Middle frontal gyrus (tissue), 1 donor: ENCODE results near the gene BCDIN3D.

ENCODE experiments used
- DNase-seq: peaks from one replicate; pipeline ENCODE4 v3.0.0-alpha.2; 2015; ENCODE audit warnings: low spot score; ENCODE audit errors: extremely low spot score

BCDIN3D gene

GRCh38 chr12:49798248-49798647 is 44.7 kb downstream of the BCDIN3D start:
- no peak for DNase-seq

DNA sequence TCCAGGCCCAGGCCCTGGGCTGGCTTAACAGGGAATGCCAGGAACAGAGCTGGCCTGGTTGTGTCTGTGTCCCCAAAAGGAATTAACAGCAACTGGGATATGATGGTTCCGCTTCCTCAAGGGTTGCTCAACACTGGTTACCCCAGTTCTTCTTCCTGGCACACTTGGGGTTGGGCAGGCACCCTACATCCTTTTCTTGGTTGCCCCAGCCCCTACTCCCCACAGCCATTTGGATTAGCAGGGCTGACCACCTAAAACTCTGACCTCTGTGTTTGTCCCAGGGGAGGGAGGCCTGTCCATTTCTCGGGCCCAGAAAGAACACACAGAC is 45.5 kb downstream of the BCDIN3D start:
- DNase-seq = no peak

DNA sequence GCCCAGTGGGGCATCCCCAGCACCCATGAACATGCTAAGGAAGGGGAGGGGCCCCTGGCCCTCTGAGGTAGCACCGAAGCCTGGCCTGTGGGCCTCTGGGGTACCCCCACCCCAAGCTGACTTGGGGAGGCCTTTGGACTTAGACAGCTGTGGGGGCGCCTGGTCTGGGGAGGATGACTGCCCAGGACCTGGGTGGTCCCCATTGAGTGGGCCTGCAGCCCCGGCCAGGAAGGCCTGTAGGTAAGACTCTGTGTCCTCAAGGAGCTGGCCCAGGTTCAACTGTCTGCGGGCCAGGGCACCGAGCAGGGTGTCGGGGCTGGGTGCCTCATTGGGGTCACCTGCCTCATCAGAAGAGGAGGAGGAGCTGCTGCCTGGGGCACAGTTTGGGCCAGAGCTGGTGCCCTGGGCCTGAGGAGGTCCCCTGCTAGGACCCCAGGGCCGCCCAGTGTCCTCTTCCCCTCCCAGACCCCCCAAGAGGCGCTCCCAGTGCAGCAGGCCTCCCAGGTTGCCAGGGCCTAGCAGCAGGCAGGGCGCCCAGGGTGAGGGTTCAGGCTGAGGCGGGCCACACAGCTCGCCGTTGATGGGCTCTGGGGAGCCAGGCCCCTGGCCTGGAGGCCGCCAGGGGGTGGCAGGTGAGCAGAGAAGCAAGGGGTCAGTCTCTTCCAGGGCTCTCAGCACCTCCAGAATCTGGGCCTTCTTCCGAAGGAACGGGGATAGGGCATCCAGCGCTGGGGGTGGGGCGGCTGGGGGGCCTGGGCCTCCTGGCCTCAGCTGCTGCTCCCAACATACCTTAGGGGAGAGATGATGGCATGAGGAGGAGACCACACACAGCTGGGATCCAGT is 46.1 kb downstream of the BCDIN3D start:
- no peak for DNase-seq

DNA sequence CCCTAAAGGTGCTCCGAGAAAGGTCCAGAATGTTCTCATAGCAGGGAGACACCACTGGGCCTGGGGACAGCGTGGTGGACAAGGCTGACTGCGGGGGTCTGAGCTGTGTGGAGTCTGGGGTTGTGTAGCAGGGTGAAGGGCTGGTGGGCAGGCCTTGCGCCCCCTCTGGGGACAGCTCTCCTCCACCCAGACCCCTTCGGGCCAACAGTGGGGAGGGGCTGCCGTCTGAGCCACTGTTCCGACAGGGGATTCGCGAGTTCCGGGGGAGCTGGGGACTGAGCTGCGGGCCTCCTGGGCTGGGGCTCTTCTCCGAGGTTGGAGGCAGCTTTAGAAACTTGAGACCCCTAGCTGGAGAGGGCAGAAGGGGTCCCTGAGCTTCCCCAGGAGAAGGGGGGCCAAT is 46.8 kb downstream of the BCDIN3D start:
- no peak for DNase-seq

- DNase-seq = no peak
Measured at GRCh38 chr12:49795654-49796105, 47.2 kb downstream of the BCDIN3D start.

- DNase-seq = no peak
Measured at GRCh38 chr12:49794811-49795653, 47.9 kb downstream of the BCDIN3D start.

- no peak for DNase-seq
Measured at GRCh38 chr12:49794021-49794420, 48.9 kb downstream of the BCDIN3D start.

- DNase-seq = no peak
Measured at GRCh38 chr12:49793620-49794019, 49.3 kb downstream of the BCDIN3D start.

GRCh38 chr12:49792976-49793580 is 49.8 kb downstream of the BCDIN3D start:
- no peak for DNase-seq

DNA sequence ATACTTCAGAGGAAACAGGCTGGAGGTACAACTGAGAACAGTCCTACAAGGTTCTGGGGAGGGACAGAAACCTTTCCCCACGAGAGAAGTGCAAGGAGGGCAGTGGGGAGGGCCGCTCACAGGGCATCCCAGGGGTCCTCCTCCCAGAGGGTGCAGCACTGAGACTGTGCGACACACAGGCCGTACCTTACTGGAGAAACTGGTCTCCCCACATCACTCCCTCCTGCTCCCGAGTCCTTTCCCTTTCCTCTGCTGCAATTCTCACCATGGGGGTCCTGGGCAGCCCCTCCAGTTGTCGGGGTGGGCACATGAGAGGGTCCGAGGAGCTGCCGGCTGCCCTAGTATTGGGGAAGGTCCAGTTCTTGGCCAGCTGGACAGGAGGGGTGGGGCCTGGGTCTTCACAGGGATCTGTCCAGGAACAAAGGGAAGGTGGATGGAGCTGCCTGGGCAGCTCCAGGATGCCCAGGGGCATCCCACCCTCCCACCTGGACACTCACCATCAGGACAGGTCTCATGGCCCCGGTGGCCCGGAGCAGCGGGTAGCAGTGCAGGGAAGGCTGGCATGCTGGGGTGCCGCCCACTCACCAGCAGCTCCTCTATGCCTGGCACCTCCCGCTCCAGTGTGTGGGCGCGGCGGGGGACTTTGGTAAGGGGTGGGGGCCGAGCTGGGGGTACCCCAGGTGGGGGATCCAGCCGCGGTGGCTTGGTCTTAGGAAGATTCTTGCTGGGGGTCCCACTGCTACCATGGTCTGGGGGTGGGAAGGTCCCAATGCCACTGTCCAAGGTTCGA is 50.5 kb downstream of the BCDIN3D start:
- DNase-seq = no peak

GRCh38 chr12:49791700-49792099 is 51.2 kb downstream of the BCDIN3D start:
- no peak for DNase-seq

DNA sequence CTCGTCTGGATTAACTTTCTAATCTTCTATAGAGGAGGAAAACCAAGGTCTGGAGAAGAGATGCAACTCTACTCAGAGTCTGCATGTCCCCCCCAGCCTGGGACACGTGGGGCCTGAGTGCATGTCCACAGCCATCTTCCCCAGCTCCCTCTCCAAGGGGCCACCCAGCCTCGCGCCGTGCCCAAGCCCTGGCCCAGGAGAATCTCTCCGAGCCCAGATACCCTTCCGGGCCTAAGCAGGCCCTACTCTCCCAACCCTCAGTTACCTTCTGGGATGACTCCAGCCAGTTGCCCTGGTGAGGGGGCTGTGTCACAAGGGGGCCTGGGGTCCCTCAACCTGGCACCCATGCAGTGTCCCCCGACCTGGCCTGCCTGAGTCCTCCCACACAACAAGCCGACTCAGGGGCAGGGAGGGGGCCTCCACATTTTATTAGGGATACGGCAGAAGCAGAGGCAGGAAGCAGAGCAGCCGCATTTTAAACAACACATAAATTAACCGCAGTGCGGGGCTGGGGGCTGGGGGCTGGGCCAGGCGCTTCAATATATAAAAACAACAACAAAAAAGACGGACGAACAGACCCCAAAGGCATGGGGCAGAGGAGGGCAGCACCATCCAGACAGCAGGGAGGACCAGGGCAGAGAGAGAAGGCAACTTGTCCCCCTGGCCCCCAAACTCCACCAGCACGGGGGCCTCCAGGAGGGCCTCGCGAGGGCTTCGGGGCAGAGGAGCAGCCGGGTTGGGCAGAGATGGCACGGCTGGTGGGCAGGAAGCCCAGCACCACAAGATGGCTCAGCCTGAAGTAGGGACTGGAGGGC is 52.0 kb downstream of the BCDIN3D start:
- no peak for DNase-seq

- DNase-seq = no peak
Measured at GRCh38 chr12:49789992-49790391, 52.9 kb downstream of the BCDIN3D start.

DNA sequence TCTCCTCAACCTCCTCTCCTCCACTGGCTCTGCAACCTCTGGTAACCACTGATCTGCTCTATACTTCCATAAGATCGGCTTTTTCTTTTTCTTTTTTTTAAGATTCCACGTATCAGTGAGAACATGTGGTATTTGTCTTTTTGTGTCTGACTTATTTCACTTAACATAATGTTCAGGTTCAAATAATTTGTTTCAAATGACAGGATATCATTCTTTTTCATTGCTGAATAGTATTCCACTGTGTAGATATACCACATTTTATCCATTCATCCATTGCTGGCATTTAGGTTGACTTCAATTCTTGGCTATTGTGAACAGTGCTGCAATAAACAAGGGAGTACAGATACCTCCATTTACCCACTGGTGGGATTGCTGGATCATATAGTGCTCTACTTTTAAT is 55.2 kb downstream of the BCDIN3D start:
- no peak for DNase-seq
